H1 (cell line): ENCODE results near the gene ACTC1. TPM values are rescaled to one million over a fixed set of nuclear protein-coding genes. Genes with fewer than 3 reads are reported as not detected.

Experiments
- CTCF ChIA-PET: fragments of 300-600 bp; sonication (Branson Sonifier 250); formaldehyde crosslinking; loops from one replicate; lab custom pipeline; 2021; ENCODE audit not compliant: partially characterized antibody; lab: Charles Lee
- POLR2A ChIA-PET: fragments of 300-600 bp; sonication (Branson Sonifier 250); formaldehyde crosslinking; loops from one replicate; lab custom pipeline; 2021; ENCODE audit warnings: inconsistent platforms; ENCODE audit not compliant: partially characterized antibody; lab: Charles Lee
- DNase-seq, 2 experiments: peaks; one replicate each; pipeline versions ENCODE4 v3.0.0 to v3.0.0-alpha.2; 2010 to 2022; ENCODE audit warnings: low spot score in 2 of 2, low read depth in 1 of 2, mixed read lengths in 1 of 2
- FAIRE-seq: peaks from 2 replicates; lab custom pipeline; 2011; peaks lifted over from hg19 to GRCh38; lab: Jason Lieb, UNC
- H2AFZ ChIP-seq: 2 replicates; pipeline ENCODE4 v1.8.1; 2012; ENCODE audit warnings: low read length, inconsistent platforms
- H2AK5ac ChIP-seq: 2 replicates; pipeline ENCODE4 v1.6.1; 2013; ENCODE audit warnings: low read depth, low read length
- H2BK120ac ChIP-seq: replicated peaks from 2 replicates; pipeline ENCODE3; 2013; ENCODE audit warnings: low read depth, low read length, inconsistent platforms
- H2BK12ac ChIP-seq: 2 replicates; pipeline ENCODE4 v1.6.1; 2013; ENCODE audit warnings: low read depth, low read length
- H2BK15ac ChIP-seq: 2 replicates; pipeline ENCODE4 v1.6.1; 2013; ENCODE audit warnings: low read length
- H2BK20ac ChIP-seq: 2 replicates; pipeline ENCODE4 v1.6.1; 2013; ENCODE audit warnings: low read length
- H2BK5ac ChIP-seq: 2 replicates; pipeline ENCODE4 v1.6.1; 2013; ENCODE audit warnings: low read depth, low read length
- H3K14ac ChIP-seq: 2 replicates; pipeline ENCODE4 v1.6.1; 2013; ENCODE audit warnings: inconsistent platforms; ENCODE audit not compliant: insufficient read length
- H3K18ac ChIP-seq: 2 replicates; pipeline ENCODE4 v1.6.1; 2013; ENCODE audit warnings: low read length; ENCODE audit errors: extremely low read depth
- H3K23ac ChIP-seq: 2 replicates; pipeline ENCODE4 v1.6.1; 2013; ENCODE audit warnings: inconsistent platforms; ENCODE audit not compliant: insufficient read length
- H3K23me2 ChIP-seq: 2 replicates; pipeline ENCODE4 v1.6.1; 2013; ENCODE audit warnings: low read depth, low read length
- H3K27ac ChIP-seq: 2 replicates; pipeline ENCODE4 v1.6.1; 2011; ENCODE audit warnings: low read depth, low read length, inconsistent platforms
- H3K27me3 ChIP-seq, 4 experiments: replicated peaks in 1 of 4; 1 replicate in 1 of 4; 2 replicates in 3 of 4; pipeline versions ENCODE4 v1.6.1 to v1.8.1; 2011 to 2013; ENCODE audit warnings: low read length in 3 of 4, mild to moderate bottlenecking in 3 of 4, inconsistent platforms in 2 of 4, mixed read lengths in 2 of 4, moderate library complexity in 1 of 4; ENCODE audit not compliant: control insufficient read depth in 3 of 4, insufficient read depth in 3 of 4; ENCODE audit errors: extremely low read depth in 1 of 4
- H3K36me3 ChIP-seq, 4 experiments: 2 replicates each; pipeline versions ENCODE4 v1.6.1 to v1.8.1; 2011 to 2013; ENCODE audit warnings: mild to moderate bottlenecking in 4 of 4, low read length in 3 of 4, moderate library complexity in 2 of 4, control low read depth in 1 of 4, inconsistent platforms in 1 of 4; ENCODE audit not compliant: insufficient read depth in 4 of 4, control insufficient read depth in 2 of 4
- H3K4ac ChIP-seq: replicated peaks from 2 replicates; pipeline ENCODE3; 2013; ENCODE audit warnings: low read length, low read depth, mixed read lengths, inconsistent platforms; ENCODE audit not compliant: insufficient read length
- H3K4me1 ChIP-seq, 4 experiments: replicated peaks in 1 of 4; 1 replicate in 1 of 4; 2 replicates in 3 of 4; pipeline versions ENCODE4 v1.6.1 to v1.8.1; 2011 to 2013; ENCODE audit warnings: low read length in 3 of 4, inconsistent platforms in 2 of 4, mixed read lengths in 1 of 4; ENCODE audit not compliant: insufficient read depth in 4 of 4, control insufficient read depth in 3 of 4
- H3K4me2 ChIP-seq, 2 experiments: 2 replicates each; pipeline versions ENCODE4 v1.6.1 to v1.8.1; 2011 to 2013; ENCODE audit warnings: low read depth in 2 of 2, low read length in 2 of 2, control low read depth in 1 of 2, inconsistent platforms in 1 of 2, mild to moderate bottlenecking in 1 of 2; ENCODE audit not compliant: insufficient read depth in 1 of 2
- H3K4me3 ChIP-seq, 4 experiments: fragments of 200-600, 300-600 bp in 1 of 4; sonication (generic), shearing (Covaris generic), sonication (Bioruptor Twin) in 1 of 4; 2 replicates each; pipeline versions ENCODE4 v1.5.1 to v1.8.1; 2011 to 2016; ENCODE audit warnings: low read length in 4 of 4, low read depth in 3 of 4, control low read depth in 2 of 4, inconsistent platforms in 2 of 4, mild to moderate bottlenecking in 2 of 4, mixed read lengths in 1 of 4, moderate library complexity in 1 of 4; ENCODE audit not compliant: insufficient read depth in 2 of 4; ENCODE audit errors: extremely low read depth in 1 of 4
- H3K56ac ChIP-seq: replicated peaks from 2 replicates; pipeline ENCODE3; 2013; ENCODE audit warnings: low read depth, mild to moderate bottlenecking, mixed read lengths, low read length, inconsistent platforms; ENCODE audit not compliant: insufficient read length
- H3K79me1 ChIP-seq: 2 replicates; pipeline ENCODE4 v1.6.1; 2013; ENCODE audit warnings: low read depth, low read length, control low read depth
- H3K79me2 ChIP-seq, 2 experiments: 2 replicates each; pipeline versions ENCODE4 v1.6.1 to v1.8.1; 2012 to 2013; ENCODE audit warnings: low read length in 2 of 2, mild to moderate bottlenecking in 2 of 2, inconsistent platforms in 1 of 2; ENCODE audit not compliant: insufficient read depth in 2 of 2, control insufficient read depth in 1 of 2
- H3K9ac ChIP-seq, 4 experiments: replicated peaks in 1 of 4; 1 replicate in 1 of 4; 2 replicates in 3 of 4; pipeline versions ENCODE4 v1.6.1 to v1.8.1; 2011 to 2013; ENCODE audit warnings: low read depth in 3 of 4, low read length in 3 of 4, control low read depth in 2 of 4, mild to moderate bottlenecking in 2 of 4, moderate library complexity in 2 of 4, inconsistent platforms in 1 of 4; ENCODE audit errors: extremely low read depth in 1 of 4
- H3K9me3 ChIP-seq, 2 experiments: 2 replicates each; pipeline versions ENCODE4 v1.6.1 to v1.8.1; 2012 to 2013; ENCODE audit warnings: mild to moderate bottlenecking in 2 of 2, moderate library complexity in 2 of 2, control low read depth in 1 of 2, inconsistent platforms in 1 of 2, low read depth in 1 of 2, low read length in 1 of 2, mixed read lengths in 1 of 2; ENCODE audit not compliant: insufficient read depth in 2 of 2
- H4K20me1 ChIP-seq, 2 experiments: replicated peaks in 1 of 2; 2 replicates each; pipeline versions ENCODE3 to v1.8.1; 2011 to 2013; ENCODE audit warnings: inconsistent platforms in 2 of 2, low read length in 2 of 2, mild to moderate bottlenecking in 1 of 2; ENCODE audit not compliant: insufficient read depth in 2 of 2, control insufficient read depth in 1 of 2
- H4K5ac ChIP-seq: 2 replicates; pipeline ENCODE4 v1.6.1; 2013; ENCODE audit warnings: low read length, low read depth, mixed read lengths, inconsistent platforms; ENCODE audit not compliant: insufficient read length
- H4K8ac ChIP-seq: 2 replicates; pipeline ENCODE4 v1.8.0; 2013; ENCODE audit warnings: mild to moderate bottlenecking, moderate library complexity, low read length, inconsistent platforms; ENCODE audit not compliant: insufficient read depth; ENCODE audit errors: extremely low read depth
- H4K91ac ChIP-seq: replicated peaks from 2 replicates; pipeline ENCODE3; 2013; ENCODE audit warnings: low read length, mixed read lengths, inconsistent platforms; ENCODE audit not compliant: insufficient read length
- ATF2 ChIP-seq: IDR thresholded peaks from 2 replicates; pipeline ENCODE4 v1.6.1; 2012; ENCODE audit warnings: low read length, inconsistent platforms
- polyA plus RNA-seq, 7 experiments: library from polyadenylated mRNA; depleted of rRNA in 3 of 7; stranded (reverse) in 5 of 7; unstranded in 2 of 7; fragments of >200 nt in 5 of 7; fragments of 200-250 nt in 2 of 7; gene quantifications; 1 replicate in 5 of 7; 2 replicates in 1 of 7; 4 replicates in 1 of 7; pipeline versions ENCODE4 v1.2.1 to v1.2.3, GENCODE V29; 2011 to 2013; ENCODE audit warnings: missing spikeins in 2 of 7, mixed read lengths in 2 of 7
- total RNA-seq: library from RNA; stranded (reverse); fragmentation: NEBNext Ultra II Directional; extraction: Animal tissue kit (Norgen Biotek cat#: 25700); gene quantifications from 2 replicates; pipeline ENCODE4 v1.2.1, GENCODE V29; 2021

The ACTC1 gene
- total and polyA plus RNA-seq, 2 of the 8 experiments (the other 6 are each of a cell fraction or from before 2014, with no cell fraction given), result 37.6 to 90.0 TPM

GRCh38 chr15:34773013-34773412 lies 22.3 kb downstream of the ACTC1 start:
- Histone ChIP-seq H3K4me1 (peaks cover 0 to 6% (median 3%) of the 10 kb centered on the region in 4 experiments; a peak in 4 of 7 replicates), H2AK5ac (no peak overlapping the region), H3K9me3 (no peaks in the 10 kb centered on the region), H3K36me3 (no peaks in the 10 kb centered on the region), H3K23ac (no peak overlapping the region), H3K27ac (no peak overlapping the region), H4K8ac (no peak overlapping the region), H2BK5ac (no peak overlapping the region), H2BK120ac (no peak overlapping the region), H3K79me2 (no peaks in the 10 kb centered on the region), H3K4me2 (no peak overlapping the region), H3K9ac (no peak overlapping the region), H2BK15ac (no peak overlapping the region), H3K23me2 (no peaks in the 10 kb centered on the region), H3K18ac (no peak overlapping the region), H2AFZ (no peak overlapping the region), H3K4ac (no peak overlapping the region), H3K56ac (no peak overlapping the region), H2BK12ac (no peak overlapping the region), H4K91ac (no peak overlapping the region), H3K4me3 (no peak overlapping the region), H4K5ac (no peak overlapping the region), H3K27me3 (no peaks in the 10 kb centered on the region), H2BK20ac (no peak overlapping the region), H3K14ac (no peak overlapping the region), H4K20me1 (no peaks in the 10 kb centered on the region), H3K79me1 (no peaks in the 10 kb centered on the region)
- POLR2A ChIA-PET, result no interaction called here
- no peak for TF ChIP-seq ATF2
- DNase-seq (no peak), FAIRE-seq (no peak)
- CTCF ChIA-PET, result interaction anchor here (0.9 to 2.1 kb wide), 3 partner anchors 23 to 65 kb away, joined by 3 to 7 read pairs (median 5); no protein-coding TSS in a partner anchor
